ENCODE measurements around the gene VOPP1.

VOPP1 gene

DNA sequence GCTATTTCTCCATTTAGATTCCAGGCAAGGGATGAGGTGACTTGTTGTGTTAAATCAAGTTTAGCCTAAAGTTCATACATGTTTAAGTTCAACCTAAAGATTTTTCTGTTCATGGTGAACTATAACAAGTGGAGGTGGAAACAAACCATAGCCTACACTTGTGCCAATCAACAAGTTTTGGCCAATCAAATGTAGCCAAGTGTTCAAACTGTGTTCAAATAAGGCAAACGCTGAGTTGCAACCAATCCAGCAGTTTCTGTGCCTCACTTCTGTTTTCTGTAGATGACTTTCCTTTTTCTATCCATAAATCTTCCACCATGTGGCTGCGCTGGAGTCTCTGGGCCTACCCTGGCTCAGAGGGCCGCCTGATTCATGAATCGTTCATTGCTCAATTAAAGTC lies 4.5 kb upstream of the VOPP1 start:
- no peak for DNase-seq (ENCODE audit: low read depth)

DNA sequence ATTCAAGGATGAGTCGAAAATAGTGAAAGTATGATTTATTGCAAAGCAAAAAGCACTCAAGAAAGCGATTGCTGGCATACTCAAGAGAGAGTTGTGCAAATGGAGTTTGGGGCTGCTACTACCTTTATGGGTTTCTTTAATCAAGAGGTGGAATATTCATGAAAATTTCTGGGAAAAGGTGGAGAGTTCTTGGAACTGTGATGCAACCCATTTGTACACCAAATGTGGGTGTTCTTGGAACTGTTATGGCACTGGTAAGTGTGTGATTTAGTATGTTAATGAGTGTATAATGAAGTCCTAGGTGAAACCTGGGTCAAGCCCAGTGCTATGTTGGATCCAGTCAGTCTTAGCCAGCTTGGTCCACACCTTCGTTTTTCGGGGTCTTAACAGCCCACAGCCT lies 3.4 kb upstream of the VOPP1 start:
- no peak for DNase-seq (ENCODE audit: low read depth)

DNA sequence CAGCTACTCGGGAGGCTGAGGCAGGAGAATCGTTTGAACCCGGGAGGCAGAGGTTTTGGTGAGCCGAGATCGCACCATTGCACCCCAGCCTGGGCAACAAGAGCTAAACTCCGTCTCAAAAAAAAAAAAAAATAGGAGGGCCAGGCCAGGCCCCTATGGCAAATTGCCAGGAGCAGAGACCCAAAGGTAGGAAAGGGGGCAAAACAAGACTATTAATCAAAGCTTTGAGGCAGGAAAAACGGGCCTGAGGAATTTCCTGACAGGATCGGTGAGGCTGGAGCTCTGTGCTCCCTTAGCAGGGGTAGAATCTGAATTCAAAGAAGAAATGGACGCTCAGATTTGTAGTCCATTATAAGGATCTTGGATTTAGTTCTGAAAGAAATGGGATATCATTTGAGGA lies 2.8 kb upstream of the VOPP1 start:
- DNase-seq (ENCODE audit: low read depth), result no peak

DNA sequence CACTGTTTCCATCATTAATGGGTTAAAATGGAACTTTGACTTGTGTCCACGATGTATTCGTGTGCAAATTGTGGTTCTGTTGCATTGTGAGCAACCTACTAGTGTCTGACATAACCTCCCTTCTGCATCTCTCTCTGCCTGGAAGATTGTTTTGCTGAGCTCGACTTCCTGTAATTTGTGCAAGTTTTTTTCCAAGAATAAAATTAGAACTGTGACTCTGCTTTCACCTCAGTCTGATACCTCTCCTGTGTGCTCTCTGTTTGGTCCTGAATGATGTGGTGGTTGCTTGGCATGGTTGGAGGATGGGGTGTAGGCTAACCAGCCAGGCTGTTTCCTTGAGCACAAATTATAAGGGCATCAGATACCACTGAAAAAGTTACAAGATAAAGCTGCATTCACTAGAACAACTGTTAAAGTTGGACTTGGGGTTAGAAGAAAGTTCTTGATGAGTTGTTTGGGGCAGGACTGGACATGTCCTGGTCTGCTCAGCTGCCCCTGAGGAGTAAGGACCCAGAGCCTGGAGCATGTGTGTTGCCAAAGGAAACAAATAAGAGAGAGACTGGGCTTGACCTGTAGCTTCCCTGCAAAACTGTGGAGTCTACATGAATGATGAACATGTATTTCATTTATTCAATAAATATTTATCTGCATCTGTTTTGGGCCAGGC lies 1.9 kb upstream of the VOPP1 start:
- DNase-seq (ENCODE audit: low read depth), result no peak

DNA sequence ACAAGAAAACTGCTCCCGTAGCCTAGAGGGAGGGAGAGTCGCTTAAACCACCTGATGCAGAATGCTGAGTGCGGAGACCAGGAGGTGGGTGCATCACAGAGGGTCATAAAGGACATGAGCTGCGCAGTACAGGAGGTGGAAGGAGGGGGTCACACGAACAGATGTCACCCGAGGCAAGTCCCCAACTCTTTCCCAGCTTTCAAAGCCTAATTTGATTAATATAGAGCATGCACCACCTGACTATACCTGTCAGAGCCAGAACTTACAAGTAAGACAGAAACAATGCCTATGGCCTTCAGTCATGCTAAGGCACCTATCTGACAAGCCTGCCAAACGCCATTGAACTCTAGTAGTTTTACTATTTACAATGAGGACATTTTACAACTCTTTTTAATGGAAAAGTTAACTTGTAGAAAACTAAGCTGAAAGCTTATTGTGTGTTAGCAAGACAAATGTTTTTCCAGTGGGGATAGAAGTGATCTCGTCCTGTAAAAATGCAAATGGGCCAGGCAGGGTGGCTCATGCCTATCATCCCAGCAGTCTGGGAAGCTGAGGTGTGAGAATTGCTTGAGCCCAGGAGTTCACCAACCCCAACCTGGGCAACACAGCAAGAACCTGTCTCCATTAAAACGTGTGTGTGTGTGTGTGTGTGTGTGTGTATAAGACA lies 1.1 kb upstream of the VOPP1 start:
- no peak for DNase-seq (ENCODE audit: low read depth)

DNA sequence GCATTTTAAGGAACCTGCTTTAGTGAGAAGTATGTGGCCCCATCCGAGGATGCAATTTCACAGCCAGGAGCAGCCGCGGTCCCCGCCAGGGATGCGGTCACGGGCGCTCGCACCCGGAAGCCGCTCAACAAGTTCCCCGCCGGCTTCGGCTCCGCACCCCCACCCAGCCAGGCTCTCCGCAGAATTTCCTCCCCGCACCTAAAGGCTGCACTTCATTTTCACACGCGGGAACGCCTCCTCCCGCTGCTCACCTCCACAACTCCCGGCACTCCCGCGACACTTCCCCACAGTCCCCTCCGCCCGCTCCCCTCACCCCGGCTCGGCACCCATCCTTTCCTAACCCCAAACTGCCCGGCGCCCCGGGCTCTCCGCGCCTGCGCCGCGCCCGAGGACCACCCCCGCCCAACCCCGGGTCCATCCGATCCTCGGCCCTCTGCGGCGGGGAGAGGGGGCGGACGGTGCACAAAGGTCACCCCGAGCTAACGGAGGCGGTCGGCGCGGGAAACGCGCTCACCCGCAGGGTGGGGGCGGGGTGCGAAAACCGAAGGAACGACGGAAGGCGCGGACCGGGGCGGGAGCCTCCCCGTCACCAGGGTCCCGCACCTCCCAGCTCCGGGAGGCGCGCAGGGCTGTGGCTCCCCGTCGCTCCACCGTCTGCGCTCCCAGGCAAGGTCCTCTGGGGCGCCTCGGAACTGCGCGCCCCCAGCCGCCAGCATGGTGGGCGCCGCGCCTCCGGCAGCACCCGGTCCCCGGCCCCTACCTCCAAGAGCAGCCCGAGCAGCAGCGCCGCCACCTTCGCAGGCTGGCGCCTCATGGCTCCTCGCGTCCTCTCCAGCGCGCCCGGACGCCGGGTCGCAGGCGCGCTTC lies 558 bp downstream of the VOPP1 start:
- DNase-seq (ENCODE audit: low read depth), result no peak

DNA sequence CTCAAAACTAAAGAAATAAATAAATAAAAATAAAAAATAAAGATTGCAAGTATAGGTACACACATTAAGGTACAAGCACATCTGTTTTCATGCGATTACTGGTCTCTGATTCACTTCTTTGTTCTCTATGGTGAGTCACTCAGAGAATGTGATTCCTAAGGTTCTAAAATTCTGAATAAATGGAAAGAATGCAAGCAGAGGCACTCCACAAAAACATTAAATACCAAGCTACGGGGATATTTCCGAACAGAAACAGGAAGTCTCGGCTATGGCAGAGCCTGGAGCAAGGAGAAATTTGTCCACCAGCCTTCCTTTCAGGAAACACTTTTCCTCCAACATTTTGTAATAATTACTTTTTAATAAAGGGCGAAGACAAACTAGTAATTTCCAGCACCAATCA lies 1.4 kb downstream of the VOPP1 start:
- peak; percentile 74 for DNase-seq (ENCODE audit: low read depth)

DNA sequence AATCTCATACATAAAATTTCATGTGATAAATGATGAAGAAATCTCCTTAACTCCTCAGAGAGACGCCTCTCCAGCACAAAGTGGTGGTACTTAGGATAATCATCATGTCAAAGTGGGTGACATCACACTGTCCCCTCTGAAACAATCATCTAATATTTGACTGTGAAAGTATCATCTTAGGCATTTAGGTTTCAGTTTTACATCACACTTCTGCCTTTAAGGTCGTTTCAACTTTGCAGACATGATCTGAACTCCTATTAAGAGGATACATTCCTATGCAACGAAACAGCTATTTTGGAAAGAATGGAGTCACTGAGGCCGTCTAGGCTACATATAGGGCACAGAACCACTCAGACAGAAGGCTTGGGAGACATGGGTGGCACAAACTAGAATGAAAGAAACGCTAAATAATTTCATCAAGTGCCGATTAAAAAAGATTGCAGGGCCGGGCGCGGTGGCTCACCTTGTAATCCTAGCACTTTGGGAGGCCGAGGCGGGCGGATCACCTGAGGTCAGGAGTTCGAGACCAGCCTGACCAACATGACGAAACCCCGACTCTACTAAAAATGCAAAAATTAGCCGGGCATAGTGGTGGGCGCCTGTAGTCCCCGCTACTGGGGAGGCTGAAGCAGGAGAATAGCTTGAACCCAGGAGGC lies 2.0 kb downstream of the VOPP1 start:
- DNase-seq (ENCODE audit: low read depth), result no peak

DNA sequence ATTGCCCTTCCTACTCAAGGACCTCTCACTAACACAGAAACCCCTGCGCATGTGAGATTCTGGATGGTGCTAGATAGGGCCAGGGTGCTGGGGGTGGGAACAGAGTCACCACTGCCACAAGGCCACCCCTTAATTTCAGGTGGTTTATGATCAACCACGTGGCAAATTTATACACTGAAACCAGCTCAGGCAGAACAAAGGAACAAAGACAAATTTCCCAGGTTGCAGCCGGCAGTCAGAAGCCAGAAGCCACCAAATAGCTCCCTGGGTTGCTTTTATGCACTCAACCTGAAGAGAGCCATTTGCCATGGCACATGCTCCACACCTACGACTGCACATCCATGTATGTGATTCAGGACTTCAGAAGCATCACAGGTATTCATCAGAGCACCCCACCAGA lies 2.5 kb downstream of the VOPP1 start:
- no peak for DNase-seq (ENCODE audit: low read depth)

DNA sequence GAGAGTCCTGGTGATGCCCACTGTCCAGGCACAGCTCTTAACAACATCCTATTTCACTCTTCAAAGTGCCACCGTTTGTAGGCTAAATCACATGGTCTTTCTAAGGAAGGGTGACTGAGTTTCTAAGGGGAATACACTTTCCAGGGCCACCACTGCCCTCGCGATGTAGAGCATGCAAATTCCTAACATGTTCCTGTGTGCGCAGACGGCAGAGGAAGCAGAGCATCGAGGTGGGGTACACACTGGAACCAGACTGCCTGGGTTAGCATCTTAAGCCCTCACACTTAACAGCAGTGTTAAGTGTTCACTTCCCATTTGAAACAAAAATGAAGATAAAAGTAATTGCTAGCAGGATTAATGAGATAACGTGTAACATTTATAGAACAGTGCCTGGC lies 3.0 kb downstream of the VOPP1 start:
- DNase-seq (ENCODE audit: low read depth), result no peak

DNA sequence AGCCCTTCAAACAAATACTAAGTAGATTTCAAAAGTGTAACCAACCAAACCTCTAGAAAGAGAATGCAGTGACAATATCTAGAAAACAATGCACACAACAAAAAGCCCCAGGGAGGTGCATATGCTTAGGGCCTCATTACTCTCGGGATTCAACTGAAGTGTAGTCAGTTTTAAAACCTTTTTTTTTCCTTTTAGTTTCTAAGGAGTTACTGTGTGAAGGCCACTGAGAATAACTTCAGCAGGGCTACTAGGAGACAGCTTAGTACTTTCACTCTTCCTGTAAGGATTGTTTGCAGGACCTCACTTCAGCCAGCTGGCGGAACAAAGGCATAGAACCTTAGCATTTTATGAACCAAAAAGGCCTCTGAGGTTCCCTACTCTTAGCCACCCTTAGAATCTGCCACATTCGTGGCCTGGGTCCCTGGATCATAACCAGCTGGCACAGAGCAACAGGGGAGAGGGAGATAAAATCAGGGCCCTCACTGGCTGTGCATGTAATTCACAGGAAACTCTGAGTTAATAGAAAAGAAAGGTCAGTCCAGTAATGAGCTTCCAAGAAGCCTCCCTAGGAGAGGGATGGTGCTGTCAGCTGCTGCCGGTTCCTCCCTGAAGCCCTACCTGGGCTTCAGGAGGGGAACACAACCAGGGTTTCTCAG lies 3.6 kb downstream of the VOPP1 start:
- DNase-seq (ENCODE audit: low read depth), result no peak

DNA sequence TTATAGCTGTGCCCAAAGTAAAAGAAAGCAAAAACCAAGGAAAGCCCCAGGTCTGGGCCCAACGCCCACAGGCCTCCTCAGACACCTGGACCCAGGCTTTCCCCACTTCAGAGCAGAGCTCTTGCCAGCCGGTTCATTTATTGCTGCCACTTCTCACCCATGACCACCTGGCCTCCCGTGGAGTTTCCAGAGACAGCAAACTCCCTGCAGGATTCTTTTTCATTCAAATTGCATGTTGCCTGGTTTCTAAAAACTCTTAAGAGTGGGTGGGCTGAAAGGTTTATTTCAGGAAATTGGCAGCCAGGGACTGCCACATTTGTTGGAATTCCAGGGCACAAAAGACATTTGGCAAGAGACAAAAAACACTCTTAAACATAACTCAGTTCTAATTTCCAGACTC lies 4.7 kb downstream of the VOPP1 start:
- no peak for DNase-seq (ENCODE audit: low read depth)

DNA sequence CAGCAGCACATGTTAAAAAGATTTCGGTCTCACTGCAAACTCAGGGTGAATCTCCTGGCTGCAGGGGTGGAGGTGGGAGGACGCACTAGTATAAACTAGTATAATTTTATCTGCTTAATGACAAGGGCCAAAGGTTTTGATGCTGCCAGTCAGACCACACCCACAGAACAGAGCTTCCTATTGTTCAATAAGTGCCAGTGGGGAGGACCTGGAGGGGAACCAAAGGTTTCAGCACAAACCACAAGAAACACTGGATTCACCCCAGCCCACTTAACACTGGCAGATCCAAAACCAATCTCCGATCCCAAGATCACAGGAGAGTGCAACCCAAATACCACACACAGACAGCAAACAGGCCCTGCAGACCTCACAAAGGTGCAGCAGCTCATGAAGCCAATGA lies 6.6 kb downstream of the VOPP1 start:
- no peak for DNase-seq (ENCODE audit: low read depth)

DNA sequence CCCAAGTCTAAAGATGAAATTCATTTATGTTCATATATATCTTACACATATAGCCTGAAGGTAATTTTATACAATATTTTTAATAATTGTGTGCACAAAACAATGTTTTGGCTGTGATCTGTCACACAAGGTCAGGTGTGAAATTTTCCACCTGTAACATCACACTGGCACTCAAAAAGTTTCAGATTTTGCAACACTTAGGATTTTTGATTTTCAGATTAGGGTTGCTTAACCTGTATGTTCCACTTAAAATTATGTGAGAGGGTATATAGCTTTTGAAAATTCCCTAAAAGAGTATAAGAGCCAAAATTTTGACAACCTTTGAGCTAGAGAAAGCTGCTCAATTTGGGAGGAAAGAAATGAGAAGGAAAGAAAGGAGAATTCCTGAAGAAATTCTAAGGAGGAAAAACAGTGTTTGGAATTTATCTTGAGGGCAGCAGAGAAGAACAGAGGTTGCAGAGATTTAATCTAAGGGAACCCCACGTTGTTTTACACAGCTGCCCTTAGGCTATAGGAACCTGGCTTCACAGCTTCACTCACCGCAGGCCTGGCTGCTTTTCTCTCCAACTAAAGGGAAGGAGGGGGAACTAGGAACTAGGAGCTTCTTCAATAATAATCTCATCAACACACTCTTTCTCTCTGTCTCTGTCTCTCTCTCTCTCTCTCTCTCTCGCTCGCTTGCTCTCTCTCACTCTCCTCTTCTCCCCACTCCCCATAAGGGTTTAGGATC lies 8.5 kb downstream of the VOPP1 start:
- DNase-seq (ENCODE audit: low read depth), result no peak

DNA sequence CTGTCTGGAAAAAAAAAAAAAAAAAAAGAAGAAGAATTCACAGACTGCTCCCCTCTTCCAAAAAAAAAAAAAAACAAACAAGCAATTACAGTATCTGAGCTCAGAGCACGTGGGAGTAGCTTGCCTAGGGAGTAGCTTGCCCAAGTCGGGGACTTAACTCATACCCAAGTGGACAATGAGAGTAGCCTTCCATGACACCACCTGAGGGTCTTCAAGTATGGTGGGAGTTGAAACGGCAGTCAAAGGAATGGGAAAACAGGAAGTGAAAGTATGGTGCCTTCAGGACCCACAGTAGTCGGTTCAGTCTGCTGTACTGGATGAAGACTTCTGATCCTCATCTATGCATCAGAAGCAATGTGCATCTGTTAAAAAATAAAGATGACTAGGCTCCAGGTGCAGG lies 10.6 kb downstream of the VOPP1 start:
- DNase-seq (ENCODE audit: low read depth), result no peak

DNA sequence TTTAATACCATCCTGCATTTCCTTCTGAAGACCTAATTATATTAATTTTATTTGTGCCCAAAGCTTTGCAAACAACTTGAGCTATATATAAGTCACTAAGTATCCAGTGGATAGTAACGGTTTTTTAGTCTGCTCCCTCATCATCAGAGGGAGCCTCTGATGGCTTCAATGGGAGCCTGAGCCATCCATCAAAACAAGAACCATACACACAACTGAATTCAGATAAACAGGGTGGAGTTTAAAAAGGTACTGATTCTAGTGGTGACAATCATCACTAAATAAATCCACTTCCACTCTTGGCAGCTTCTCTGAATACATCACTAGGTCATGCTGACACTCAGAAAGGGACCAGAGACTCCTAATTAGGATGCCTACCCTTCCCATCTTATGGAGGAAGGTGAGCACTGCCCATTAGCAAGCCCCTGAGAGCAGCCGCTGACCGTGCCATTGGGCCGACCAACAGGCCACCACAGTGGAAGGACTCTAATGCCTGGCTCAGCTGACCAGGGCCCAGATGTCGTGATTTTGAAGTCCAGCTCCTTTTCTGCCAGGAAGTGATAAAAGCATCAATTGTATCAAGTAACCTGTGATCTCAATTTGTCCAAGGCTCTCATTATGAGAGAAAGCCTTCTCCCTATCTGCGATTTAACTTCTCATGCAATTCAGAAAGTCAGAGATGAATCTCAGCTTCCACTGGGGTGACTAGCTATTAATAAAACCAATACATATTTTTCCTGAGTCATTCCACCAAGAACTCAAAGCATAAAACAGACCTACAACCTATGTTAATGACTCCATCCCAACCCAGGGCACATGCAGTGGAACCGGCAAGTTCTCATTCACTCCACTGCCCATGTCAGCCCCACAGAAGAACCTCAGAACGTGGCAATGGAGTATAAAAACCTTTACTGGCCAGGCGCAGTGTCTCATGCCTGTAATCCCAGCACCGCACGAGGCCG lies 13.1 kb downstream of the VOPP1 start:
- DNase-seq (ENCODE audit: low read depth), result no peak

DNA sequence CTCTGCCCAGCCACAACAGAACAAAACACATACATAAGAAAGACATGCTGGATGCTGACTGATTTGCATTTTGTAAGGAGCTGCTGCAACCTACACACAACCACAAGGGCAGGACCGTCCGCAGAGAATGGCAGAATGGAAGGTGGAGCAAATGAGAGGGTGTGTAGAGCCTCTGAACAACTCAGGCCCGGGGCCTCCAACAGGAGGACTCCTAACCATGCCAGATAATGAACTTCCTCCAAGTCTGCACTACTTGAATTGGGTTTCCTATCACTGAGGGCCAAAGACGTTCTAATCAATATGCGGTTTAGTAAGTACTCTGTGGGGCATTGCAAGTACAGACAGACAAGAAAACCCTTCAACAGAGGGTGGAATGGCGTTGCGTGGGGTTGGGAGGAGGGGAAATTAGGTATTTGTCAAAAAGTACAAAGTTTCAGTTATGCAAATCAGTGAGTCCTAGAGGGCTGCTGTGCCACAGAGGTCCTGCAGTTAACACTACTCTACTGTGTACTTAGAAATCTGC lies 14.6 kb downstream of the VOPP1 start:
- no peak for DNase-seq (ENCODE audit: low read depth)

DNA sequence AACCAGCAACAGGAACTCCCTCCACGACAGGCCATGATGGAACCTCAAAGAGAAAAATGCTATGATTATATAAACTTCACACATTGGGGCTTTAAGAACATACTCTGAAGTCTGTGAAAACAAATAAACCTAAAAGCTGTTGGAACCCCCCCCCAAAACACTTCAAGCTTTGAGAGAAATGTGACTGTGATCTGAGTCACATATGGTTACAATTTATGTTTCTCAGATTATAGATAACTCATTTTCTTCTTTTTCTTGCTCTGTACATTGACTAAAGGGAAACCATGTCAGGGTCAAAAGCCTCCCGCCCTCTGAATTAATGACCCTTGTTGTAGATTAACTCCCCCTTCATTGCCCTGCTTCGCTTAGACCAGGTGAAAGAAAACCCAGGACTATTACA lies 15.8 kb downstream of the VOPP1 start:
- no peak for DNase-seq (ENCODE audit: low read depth)

DNA sequence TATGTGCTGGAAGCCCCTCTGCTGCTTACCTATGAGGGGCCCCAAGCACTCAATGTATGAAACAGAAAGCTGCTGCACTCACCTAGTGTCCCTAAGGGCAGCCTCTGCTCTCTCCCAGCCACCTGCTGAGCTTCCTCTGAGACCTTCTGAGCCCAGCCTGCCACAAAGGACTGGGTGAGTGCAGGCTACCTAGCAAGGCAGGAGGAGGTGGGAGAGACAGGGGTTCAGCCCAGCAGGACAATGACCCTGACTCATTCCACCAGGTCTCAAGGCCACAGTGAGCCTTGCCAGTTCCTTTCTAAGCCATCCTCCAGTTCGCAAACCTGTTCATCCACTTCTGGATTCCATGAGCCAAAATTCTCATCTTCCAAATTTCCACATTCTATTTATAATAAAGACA lies 16.3 kb downstream of the VOPP1 start:
- DNase-seq (ENCODE audit: low read depth), result no peak

DNA sequence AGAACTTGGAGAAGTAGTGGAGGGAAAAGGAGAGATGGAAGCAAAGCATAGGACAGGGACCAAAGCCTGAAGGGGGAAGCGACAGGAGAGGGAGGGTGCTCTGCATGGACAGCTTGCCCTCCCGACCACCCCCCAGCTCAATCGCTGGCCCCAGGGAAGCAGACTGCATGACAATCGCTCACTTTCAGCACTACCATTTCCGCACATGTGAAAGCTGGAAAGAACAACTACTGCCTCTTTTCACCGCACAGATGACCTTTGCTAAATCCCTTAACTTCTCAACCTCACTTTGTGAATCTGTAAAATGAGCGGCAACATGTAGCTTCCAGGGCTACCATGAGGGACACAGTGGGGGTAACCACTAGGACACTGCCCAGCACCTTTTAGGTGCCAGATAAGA lies 17.1 kb downstream of the VOPP1 start:
- no peak for DNase-seq (ENCODE audit: low read depth)
